Endometrial microvascular endothelial cells (primary cell): ENCODE results near the gene RPL31. TPM values are rescaled to one million over a fixed set of nuclear protein-coding genes. Genes with fewer than 3 reads are reported as not detected.

Experiments used
- in situ Hi-C: cut with HindIII; loops from 2 replicates; pipeline ENCODE4 v1.10.0; 2017; ENCODE audit warnings: low sequenced_read_pairs, low pct_unique_long_range_greater_than_20kb; ENCODE audit errors: inconsistent ontology term
- total RNA-seq: library from RNA; depleted of rRNA; stranded (reverse); fragments of >200 nt; gene quantifications from one replicate; pipeline ENCODE4 v1.2.3, GENCODE V29; 2015; ENCODE audit errors: inconsistent ontology term

The RPL31 gene
- 533 TPM for total RNA-seq

- in situ Hi-C loops = loop anchor here (25.0 kb wide), 1 partner anchor 210 kb away; no protein-coding TSS in a partner anchor
Measured at GRCh38 chr2:101001691-101002561, at the start of gene RPL31. TSS of gene RPL31 (plus strand) at chr2:101002289. CDS start at chr2:101002702, 413 bp downstream.

GRCh38 chr2:100952512-100952911 is 49.6 kb upstream of the RPL31 start:
- in situ Hi-C loops = no loop called here

GRCh38 chr2:100953406-100954043 is 48.6 kb upstream of the RPL31 start:
- in situ Hi-C loops = no loop called here

GRCh38 chr2:100954044-100954420 is 48.1 kb upstream of the RPL31 start:
- in situ Hi-C loops = no loop called here

- in situ Hi-C loops = no loop called here
Measured at GRCh38 chr2:100955226-100955625, 46.9 kb upstream of the RPL31 start.

GRCh38 chr2:100956081-100956480 is 46.0 kb upstream of the RPL31 start:
- in situ Hi-C loops = no loop called here

GRCh38 chr2:100957996-100958653 is 44.0 kb upstream of the RPL31 start:
- in situ Hi-C loops = no loop called here

GRCh38 chr2:100959225-100959880 is 42.7 kb upstream of the RPL31 start:
- in situ Hi-C loops = no loop called here

GRCh38 chr2:100960688-100961087 is 41.4 kb upstream of the RPL31 start:
- in situ Hi-C loops = no loop called here

- in situ Hi-C loops = no loop called here
Measured at GRCh38 chr2:100962366-100963025, 39.6 kb upstream of the RPL31 start.

GRCh38 chr2:100963026-100963375 is 39.1 kb upstream of the RPL31 start:
- in situ Hi-C loops = no loop called here

GRCh38 chr2:100964222-100964621 is 37.9 kb upstream of the RPL31 start:
- in situ Hi-C loops = no loop called here

GRCh38 chr2:100964681-100965169 is 37.4 kb upstream of the RPL31 start:
- in situ Hi-C loops = no loop called here

- in situ Hi-C loops = no loop called here
Measured at GRCh38 chr2:100965596-100965995, 36.5 kb upstream of the RPL31 start.

- in situ Hi-C loops = no loop called here
Measured at GRCh38 chr2:100967716-100968115, 34.4 kb upstream of the RPL31 start.

- in situ Hi-C loops = no loop called here
Measured at GRCh38 chr2:100968146-100969145, 33.6 kb upstream of the RPL31 start.

GRCh38 chr2:100969998-100970397 is 32.1 kb upstream of the RPL31 start:
- in situ Hi-C loops = no loop called here

GRCh38 chr2:100971221-100971620 is 30.9 kb upstream of the RPL31 start:
- in situ Hi-C loops = no loop called here
